HTR-8/SVneo (cell line): ENCODE results near the gene GHDC.
A peak's percentile ranks its signal among the peaks of the same experiment; 100 is the strongest.
"Not testable (repeated sequence)": the region's sequence is repeated elsewhere in the genome, so short reads cannot be mapped to it uniquely, and the experiment has no call there.

ENCODE experiments used
- DNase-seq: peaks from one replicate; pipeline ENCODE4 v3.0.0; 2011; ENCODE audit warnings: low spot score, mixed read lengths; ENCODE audit not compliant: insufficient read length
- FAIRE-seq: peaks from 2 replicates; lab custom pipeline; 2011; peaks lifted over from hg19 to GRCh38; lab: Jason Lieb, UNC

GHDC gene

DNA sequence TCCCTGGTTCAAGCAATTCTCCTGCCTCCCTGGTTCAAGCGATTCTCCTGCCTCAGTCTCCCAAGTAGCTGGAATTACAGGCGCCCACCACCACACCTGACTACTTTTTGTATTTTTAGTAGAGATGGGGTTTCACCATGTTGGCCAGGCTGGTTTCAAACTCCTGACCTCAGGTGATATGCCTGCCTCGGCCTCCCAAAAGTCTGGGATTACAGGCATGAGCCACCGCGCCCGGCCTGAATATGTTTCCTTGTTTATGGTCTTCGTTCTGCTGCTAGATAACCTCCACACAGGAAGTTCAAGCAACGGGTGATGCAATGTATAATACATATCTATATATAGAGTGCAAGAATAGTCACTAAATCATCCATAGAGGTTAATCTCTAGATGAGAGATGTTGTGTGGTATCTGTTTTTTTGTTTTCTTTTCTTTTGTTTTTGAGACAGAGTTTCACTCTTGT is 11.9 kb upstream of the GHDC start:
- not testable (repeated sequence) for DNase-seq, FAIRE-seq

DNA sequence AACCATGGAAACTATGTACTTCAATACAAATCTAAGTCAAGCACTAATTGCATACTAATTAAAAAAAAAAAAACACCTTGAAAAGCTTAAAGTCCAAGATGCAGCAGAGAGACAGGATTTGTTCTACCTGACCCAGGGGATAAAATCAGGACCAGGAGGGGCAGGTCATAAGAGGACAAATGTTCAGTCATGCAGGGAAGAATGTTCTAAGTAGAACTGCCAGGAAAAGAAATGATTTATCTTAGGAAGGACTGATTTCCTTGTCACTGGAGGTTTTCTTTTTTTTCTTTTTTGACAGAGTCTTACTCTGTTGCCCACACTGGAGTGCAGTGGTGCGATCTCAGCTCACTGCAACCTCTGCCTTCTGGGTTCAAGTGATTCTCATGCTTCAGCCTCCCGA is 9.1 kb upstream of the GHDC start:
- FAIRE-seq (no peak), DNase-seq (no peak)

DNA sequence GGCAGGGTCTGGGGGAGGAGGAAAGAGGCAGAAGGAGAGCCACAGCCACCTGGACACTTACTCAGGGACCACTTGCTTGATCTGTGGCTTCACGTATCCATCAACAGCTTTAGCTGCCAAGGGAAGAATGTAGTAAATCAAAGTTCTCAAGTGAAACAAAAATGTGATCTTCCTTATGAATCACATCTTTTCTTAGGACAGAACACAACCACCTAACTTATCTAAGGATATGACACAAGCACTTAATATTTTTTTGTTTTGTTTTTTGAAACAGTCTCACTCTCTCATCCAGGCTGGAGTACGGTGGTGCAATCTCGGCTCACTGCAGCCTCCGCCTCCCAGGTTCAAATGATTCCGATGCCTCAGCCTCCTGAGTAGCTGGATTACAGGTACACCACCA is 8.4 kb upstream of the GHDC start:
- FAIRE-seq (no peak), DNase-seq (no peak)

DNA sequence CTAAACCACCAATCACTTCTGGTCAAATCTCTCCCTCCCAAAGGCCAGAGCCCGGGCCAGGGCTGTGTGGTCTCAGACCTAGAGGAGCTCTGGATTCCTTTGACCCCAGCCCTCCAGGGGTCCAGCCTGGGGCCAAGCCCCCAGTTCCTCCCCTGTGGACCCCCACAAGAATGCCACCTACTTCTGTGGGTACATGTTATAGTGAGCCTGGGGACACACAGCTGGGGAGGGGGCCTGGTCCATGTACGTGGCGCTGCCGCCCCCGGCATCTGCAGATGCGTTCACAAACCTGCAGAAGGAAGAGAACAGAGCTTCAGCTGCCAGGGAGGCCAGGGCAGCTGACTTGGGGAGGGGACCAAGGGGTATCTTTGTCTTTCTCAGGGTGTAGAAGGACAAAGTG is 7.9 kb upstream of the GHDC start:
- DNase-seq, result no peak
- no peak for FAIRE-seq

- peak; percentile 49 for FAIRE-seq
Measured at GRCh38 chr17:42201458-42201772, 7.1 kb upstream of the GHDC start.

DNA sequence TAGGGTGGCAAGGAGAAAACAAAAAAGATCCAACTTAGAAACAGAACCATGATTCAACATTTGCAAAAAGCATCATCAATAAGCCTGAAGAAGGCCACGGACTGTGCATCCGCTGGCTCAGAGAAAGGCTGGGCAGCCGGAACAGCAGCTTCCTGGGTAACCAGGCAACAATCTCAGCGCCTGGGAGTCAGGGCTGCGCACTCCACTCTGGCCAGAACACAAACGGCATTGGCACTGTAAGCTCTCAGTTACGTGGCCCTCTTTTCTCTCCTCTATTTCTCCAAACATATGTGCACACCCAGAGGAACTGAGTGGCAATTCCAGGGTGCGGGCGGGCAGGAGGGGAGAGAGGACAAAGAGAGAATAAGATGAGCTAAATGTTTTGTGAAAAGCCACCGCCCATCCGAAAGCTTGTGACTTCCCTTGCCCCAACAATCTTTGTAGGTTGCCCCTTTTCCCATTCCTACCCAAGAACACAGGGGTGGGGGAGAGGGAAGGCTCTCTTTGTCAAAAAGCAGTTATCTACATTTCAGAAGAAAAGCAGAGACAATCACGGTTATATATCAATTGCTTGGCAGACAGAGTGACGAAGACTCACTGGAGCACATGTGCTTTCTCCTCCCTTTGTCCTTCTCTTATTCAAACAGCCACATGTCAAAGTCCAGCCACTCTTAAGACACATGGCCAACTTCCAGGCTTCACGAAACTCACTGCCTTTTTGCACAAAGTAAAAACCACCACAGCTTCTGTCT is 6.6 kb upstream of the GHDC start:
- DNase-seq (no peak), FAIRE-seq (no peak)

More at GRCh38 chr17:42201458-42201772, 7.1 kb upstream of the GHDC start:
- no peak for DNase-seq

DNA sequence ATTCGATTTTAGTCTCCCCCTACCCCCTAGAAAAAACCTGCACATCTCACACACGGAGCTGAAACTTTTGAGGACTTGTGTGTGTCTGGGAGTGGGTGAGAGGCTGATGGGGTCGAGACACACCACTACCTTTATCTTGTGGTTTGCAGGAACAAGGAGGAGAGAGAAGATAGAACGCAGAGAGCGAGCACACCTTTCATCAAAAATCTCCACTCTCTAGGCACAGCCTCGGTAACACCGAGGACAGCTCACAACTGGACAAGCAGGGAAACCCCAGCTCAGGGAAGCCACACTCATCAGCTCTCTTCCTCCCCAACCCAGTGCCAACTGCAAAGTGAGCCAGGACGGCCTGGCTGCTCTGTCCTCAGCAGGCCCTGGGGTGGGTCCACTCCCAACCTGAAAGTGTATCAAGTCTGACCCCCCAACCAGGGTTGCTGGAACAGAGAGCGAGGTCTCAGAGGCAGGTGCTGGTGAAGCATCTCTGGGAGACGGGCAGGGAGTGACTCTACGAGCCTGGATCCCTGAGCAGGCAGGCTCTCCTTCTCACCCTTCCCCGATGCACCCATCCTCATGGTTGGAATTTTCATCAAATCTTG is 5.2 kb upstream of the GHDC start:
- no peak for DNase-seq
- FAIRE-seq, result no peak

DNA sequence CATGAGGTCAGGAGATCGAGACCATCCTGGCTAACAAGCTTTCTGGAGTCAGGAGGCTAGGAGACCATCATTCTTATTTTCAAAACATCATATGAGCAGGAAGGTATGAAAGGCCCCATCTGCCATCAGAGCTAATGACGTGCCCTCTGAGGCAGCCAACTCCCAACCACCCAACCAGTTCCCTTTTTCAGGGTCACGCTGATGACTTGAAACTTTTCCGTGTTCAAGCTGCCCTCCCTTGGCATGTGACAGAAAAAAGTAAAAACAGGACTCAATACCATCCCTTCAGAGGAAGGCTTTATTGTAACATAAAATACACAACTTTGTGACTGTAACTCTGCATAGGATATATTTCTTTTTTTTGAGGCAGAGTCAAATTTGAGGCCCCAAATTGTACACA is 4.6 kb upstream of the GHDC start:
- no peak for FAIRE-seq
- DNase-seq, result no peak

DNA sequence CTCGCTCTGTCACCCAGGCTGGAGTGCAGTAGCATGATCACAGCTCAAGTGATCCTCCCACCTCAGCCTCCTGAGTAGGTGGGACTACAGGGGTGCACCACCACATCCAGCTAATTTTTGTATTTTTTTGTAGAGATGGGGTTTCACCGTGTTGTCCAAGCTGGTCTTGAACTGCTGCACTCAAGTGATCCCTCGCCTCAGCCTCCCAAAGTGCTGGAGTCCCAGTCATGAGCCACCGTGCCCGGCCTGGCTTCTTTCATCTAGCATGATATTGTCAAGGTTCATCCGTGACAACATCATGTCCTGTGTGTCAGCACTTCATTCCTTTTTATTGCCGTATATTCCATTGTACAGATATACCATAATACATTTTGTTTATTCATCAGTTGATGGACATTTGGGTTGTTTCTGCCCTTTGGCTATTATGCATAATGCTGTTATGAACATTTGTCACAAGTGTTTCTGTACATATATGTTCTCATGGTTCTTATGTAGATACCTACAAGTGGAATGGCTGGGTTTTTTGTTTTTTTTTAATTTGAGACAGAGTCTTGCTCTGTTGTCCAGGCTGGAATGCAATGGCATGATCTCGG is 3.4 kb upstream of the GHDC start:
- DNase-seq, result no peak
- no peak for FAIRE-seq

DNA sequence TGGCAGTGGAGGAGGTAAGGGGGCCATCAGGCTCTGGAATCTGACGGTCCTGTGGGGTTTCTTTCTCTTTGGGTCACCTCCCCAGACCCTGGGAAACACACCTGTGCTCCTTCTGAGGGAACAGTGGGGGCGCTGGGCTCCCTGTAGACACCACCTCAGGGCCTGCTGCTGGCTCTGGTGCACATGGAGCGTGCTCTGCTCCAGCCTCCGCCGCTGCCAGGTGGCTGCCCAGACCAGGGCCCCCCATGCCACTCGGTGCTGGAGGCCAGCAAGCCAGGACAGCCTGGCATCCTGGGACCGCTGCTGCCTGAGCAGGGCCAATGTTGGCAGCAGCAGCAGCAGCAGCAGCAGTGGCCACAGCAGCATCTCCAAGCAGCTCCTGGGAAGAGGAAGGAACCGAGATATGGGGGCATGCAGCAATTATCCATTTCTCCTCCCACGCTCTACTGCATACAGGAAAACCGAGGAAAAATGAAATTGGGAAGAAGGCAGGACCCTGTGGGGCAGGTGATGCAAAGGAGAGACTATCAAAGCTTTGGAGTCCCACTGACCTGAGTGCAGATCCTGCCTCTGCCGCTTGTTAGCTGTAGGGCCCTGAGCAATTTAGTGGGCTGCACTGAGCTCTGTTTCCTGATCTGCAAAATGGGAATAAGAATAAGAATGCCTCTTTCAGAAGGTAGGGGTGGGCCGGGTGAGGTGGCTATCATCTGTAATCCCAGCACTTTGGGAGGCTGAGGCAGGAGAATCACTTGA is 902 bp downstream of the GHDC start:
- FAIRE-seq, result no peak

DNA sequence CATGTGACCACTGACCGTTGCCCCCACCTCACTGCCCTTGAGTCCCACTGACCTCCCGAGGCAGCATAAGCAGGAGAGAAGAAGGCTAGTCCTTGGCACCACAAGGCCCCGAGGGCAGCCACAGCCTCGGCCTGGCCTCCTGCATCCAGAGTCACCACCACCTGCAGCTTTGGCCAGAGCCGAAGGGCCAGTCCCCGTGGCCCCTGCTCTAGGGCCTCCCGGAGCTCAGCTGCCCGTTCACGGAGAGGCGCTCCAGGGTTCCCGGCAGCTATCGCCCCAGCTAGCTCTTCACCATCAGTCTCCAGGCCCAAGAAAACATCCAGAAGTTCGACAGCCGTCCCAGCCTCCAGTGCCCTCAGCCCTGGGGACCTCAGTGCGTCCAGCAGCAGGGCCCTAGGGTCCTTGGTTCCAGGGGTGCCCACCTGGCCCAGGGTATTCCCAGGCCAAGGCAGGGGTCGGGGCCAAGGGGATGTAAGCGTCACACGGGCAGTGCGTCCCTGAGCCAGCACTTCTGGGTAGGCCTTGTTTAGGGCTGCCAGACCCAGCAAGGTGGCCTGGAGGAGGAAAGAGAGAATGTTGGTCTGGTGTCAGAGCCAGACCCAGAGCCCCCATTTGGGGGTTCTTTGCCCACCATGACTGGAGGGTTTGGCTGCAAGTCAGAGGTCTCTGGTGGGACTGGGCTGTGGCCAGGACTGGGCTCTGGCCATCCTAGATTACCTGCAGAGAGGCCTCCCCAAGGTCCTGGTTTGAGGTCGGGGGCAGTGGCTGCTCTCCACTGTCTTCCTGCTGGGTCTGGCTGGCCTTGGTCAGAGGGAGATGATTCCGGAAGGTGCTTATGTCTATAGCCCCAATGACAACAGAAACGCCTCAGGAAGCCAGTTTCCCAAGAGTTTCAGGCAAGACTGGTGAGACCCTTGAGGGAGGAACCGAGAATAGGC is 1.8 kb downstream of the GHDC start:
- FAIRE-seq (no peak), DNase-seq (no peak)

More for the DNA sequence above, 902 bp downstream of the GHDC start:
- DNase-seq, result no peak

DNA sequence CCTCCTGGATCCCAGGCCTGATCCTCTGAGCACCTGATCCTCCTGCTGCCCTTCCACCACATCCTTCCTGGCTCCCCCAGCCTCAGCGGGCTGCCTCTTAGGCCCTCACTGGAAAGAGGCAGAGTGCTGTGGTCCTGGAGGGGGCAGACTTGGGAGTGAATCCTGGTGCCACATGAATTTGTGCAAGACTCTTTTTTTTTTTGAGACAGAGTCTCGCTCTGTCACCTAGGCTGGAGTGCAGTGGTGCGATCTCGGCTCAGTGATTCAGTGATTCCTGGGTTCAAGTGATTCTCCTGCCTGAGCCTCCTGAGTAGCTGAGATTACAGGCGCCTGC is 3.1 kb downstream of the GHDC start:
- FAIRE-seq, result no peak

GRCh38 chr17:42190491-42191274 is 3.6 kb downstream of the GHDC start:
- no peak for FAIRE-seq
- DNase-seq, result no peak

More for the DNA sequence above, 3.1 kb downstream of the GHDC start:
- no peak for DNase-seq

- DNase-seq, result no peak
- FAIRE-seq, result no peak
Measured at GRCh38 chr17:42189651-42189965, 4.7 kb downstream of the GHDC start.

- FAIRE-seq (no peak), DNase-seq (no peak)
Measured at GRCh38 chr17:42188749-42189650, 5.3 kb downstream of the GHDC start.

- DNase-seq (no peak), FAIRE-seq (no peak)
Measured at GRCh38 chr17:42187833-42188232, 6.5 kb downstream of the GHDC start.

- FAIRE-seq, result not testable (repeated sequence)
Measured at GRCh38 chr17:42186191-42186590, 8.1 kb downstream of the GHDC start.

DNA sequence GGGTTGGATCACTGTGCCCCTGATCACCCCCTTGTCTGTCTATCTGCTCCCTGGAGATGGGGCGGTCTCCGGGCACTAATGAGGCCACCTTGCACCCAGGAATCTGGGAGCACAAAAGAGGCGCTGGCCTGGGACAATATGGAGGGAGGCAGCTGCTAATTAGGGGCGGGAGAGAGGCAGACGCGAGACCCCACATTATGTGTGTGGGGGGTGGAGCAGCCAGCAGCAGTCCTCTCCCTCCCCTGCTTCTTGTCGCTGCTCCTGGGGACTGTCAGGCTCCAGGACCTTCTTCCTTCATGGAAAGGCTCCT is 8.7 kb downstream of the GHDC start:
- no peak for FAIRE-seq
- no peak for DNase-seq

More at GRCh38 chr17:42186191-42186590, 8.1 kb downstream of the GHDC start:
- not testable (repeated sequence) for DNase-seq
